Duodenal mucosa (tissue), 2 donors: Measurements from ENCODE around the gene DCLK3.

Experiments
- H3K27ac ChIP-seq: one replicate; pipeline ENCODE4 v1.7.0; 2013; ENCODE audit warnings: low read depth, low read length
- H3K27me3 ChIP-seq, 2 donors: one replicate each; pipeline ENCODE4 v1.7.0; 2013; ENCODE audit warnings: low read length in 2 of 2, control low read depth in 1 of 2; ENCODE audit not compliant: insufficient read depth in 2 of 2, control insufficient read depth in 1 of 2
- H3K36me3 ChIP-seq, 2 donors: one replicate each; pipeline ENCODE4 v1.7.0; 2013; ENCODE audit warnings: low read length in 2 of 2, control low read depth in 1 of 2; ENCODE audit not compliant: insufficient read depth in 2 of 2, control insufficient read depth in 1 of 2
- H3K4me1 ChIP-seq, 2 donors: one replicate each; pipeline ENCODE4 v1.7.0; 2013; ENCODE audit warnings: low read length in 2 of 2, control low read depth in 1 of 2; ENCODE audit not compliant: insufficient read depth in 2 of 2, control insufficient read depth in 1 of 2
- H3K4me3 ChIP-seq, 2 donors: one replicate each; pipeline ENCODE4 v1.7.0; 2013; ENCODE audit warnings: low read length in 2 of 2, low read depth in 1 of 2
- H3K9ac ChIP-seq, 2 donors: one replicate each; pipeline ENCODE4 v1.7.0; 2013; ENCODE audit warnings: low read length in 2 of 2, low read depth in 1 of 2
- H3K9me3 ChIP-seq, 2 donors: one replicate each; pipeline ENCODE4 v1.7.0; 2013; ENCODE audit warnings: low read length in 2 of 2, control low read depth in 1 of 2; ENCODE audit not compliant: control insufficient read depth in 1 of 2

The DCLK3 gene

GRCh38 chr3:36696799-36697198, 67.6 kb downstream of the DCLK3 start:
- H3K9ac ChIP-seq = no peak overlapping the region
- H3K27ac ChIP-seq = no peak overlapping the region
- H3K36me3 ChIP-seq = no peaks in the 10 kb centered on the region
- no peaks in the 10 kb centered on the region for H3K9me3 ChIP-seq
- no peaks in the 10 kb centered on the region for H3K4me1 ChIP-seq
- peaks cover 0 to 4% of the 10 kb centered on the region in 2 donors for H3K27me3 ChIP-seq
- no peak overlapping the region for H3K4me3 ChIP-seq

- no peak overlapping the region for H3K27ac ChIP-seq
- H3K9me3 ChIP-seq = no peaks in the 10 kb centered on the region
- H3K36me3 ChIP-seq = no peaks in the 10 kb centered on the region
- H3K4me1 ChIP-seq = no peaks in the 10 kb centered on the region
- H3K4me3 ChIP-seq = no peak overlapping the region
- H3K9ac ChIP-seq = no peak overlapping the region
- peaks cover 0 to 4% of the 10 kb centered on the region in 2 donors for H3K27me3 ChIP-seq
These were observed 68.6 kb downstream of the DCLK3 start for GRCh38 chr3:36695769-36696137.

- Histone ChIP-seq H3K36me3 (no peaks in the 10 kb centered on the region), H3K27me3 (peaks cover 0 to 4% of the 10 kb centered on the region in 2 donors), H3K9ac (no peak overlapping the region), H3K9me3 (no peaks in the 10 kb centered on the region), H3K4me1 (no peaks in the 10 kb centered on the region), H3K4me3 (no peak overlapping the region), H3K27ac (no peak overlapping the region)
These were observed 69.1 kb downstream of the DCLK3 start for GRCh38 chr3:36695113-36695768.

GRCh38 chr3:36693670-36694069, 70.7 kb downstream of the DCLK3 start:
- H3K27ac ChIP-seq = no peak overlapping the region
- no peak overlapping the region for H3K9ac ChIP-seq
- H3K4me3 ChIP-seq = no peak overlapping the region
- peaks cover 0 to 4% of the 10 kb centered on the region in 2 donors for H3K27me3 ChIP-seq
- H3K4me1 ChIP-seq = no peaks in the 10 kb centered on the region
- no peaks in the 10 kb centered on the region for H3K9me3 ChIP-seq
- H3K36me3 ChIP-seq = no peaks in the 10 kb centered on the region

GRCh38 chr3:36689560-36689959, 74.8 kb downstream of the DCLK3 start:
- Histone ChIP-seq H3K4me3 (no peak overlapping the region), H3K4me1 (no peaks in the 10 kb centered on the region), H3K9ac (no peak overlapping the region), H3K27ac (no peak overlapping the region), H3K36me3 (no peaks in the 10 kb centered on the region), H3K27me3 (no peaks in the 10 kb centered on the region), H3K9me3 (no peaks in the 10 kb centered on the region)

GRCh38 chr3:36688815-36689214, 75.5 kb downstream of the DCLK3 start:
- no peaks in the 10 kb centered on the region for H3K27me3 ChIP-seq
- H3K4me3 ChIP-seq = no peak overlapping the region
- no peaks in the 10 kb centered on the region for H3K4me1 ChIP-seq
- H3K9me3 ChIP-seq = no peaks in the 10 kb centered on the region
- H3K27ac ChIP-seq = no peak overlapping the region
- no peaks in the 10 kb centered on the region for H3K36me3 ChIP-seq
- H3K9ac ChIP-seq = no peak overlapping the region

- Histone ChIP-seq H3K27me3 (no peaks in the 10 kb centered on the region), H3K9ac (no peak overlapping the region), H3K36me3 (no peaks in the 10 kb centered on the region), H3K4me3 (no peak overlapping the region), H3K4me1 (no peaks in the 10 kb centered on the region), H3K27ac (no peak overlapping the region), H3K9me3 (no peaks in the 10 kb centered on the region)
These were observed 77.8 kb downstream of the DCLK3 start for GRCh38 chr3:36686516-36686915.

- H3K4me3 ChIP-seq = no peak overlapping the region
- H3K9ac ChIP-seq = no peak overlapping the region
- H3K27me3 ChIP-seq = no peaks in the 10 kb centered on the region
- peaks cover 4 to 10% of the 10 kb centered on the region in 2 donors for H3K9me3 ChIP-seq
- H3K36me3 ChIP-seq = no peaks in the 10 kb centered on the region
- H3K4me1 ChIP-seq = no peaks in the 10 kb centered on the region
- no peak overlapping the region for H3K27ac ChIP-seq
These were observed 82.5 kb downstream of the DCLK3 start for GRCh38 chr3:36681867-36682266.

- H3K4me1 ChIP-seq = no peaks in the 10 kb centered on the region
- H3K9me3 ChIP-seq = peaks cover 4 to 10% of the 10 kb centered on the region in 2 donors
- no peaks in the 10 kb centered on the region for H3K36me3 ChIP-seq
- no peak overlapping the region for H3K27ac ChIP-seq
- no peaks in the 10 kb centered on the region for H3K27me3 ChIP-seq
- no peak overlapping the region for H3K9ac ChIP-seq
- H3K4me3 ChIP-seq = no peak overlapping the region
These were observed 83.4 kb downstream of the DCLK3 start for GRCh38 chr3:36680952-36681351.

GRCh38 chr3:36679384-36680200, 84.8 kb downstream of the DCLK3 start:
- no peak overlapping the region for H3K4me3 ChIP-seq
- no peaks in the 10 kb centered on the region for H3K4me1 ChIP-seq
- H3K9me3 ChIP-seq = peaks cover 4 to 10% of the 10 kb centered on the region in 2 donors
- H3K27ac ChIP-seq = no peak overlapping the region
- H3K27me3 ChIP-seq = no peaks in the 10 kb centered on the region
- H3K9ac ChIP-seq = no peak overlapping the region
- H3K36me3 ChIP-seq = no peaks in the 10 kb centered on the region
